Activated CD4-positive, alpha-beta T cell treated with anti-CD3 and anti-CD28 coated beads, Interleukin-2, amount 50 U/mL, for 48 hours (primary cell): Measurements from ENCODE around the gene DNAJB7.
"Not testable (repeated sequence)": the region's sequence is repeated elsewhere in the genome, so short reads cannot be mapped to it uniquely, and the experiment has no call there.

Experiments
- DNase-seq, 2 experiments: peaks; one replicate each; pipeline ENCODE4 v3.0.0-alpha.2; 2020

DNAJB7 gene

DNA sequence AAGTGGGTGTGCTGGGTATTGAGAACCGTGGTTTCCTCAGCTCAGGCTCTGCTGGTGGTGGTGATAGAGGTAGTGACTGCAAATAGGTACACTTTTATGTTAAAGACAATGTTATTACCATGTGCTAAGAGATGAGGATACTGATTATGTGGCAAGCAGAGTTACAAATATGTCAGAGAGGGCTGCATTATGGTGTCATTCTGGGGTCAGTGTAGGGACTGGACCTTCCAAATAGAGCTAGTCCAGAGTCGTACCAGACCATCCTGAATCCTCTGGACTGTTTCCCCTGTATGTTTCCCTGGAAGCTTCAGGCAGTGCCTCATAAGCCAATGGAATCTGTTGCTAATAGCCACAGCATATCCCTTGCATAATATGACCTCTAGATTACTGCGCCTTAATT, at the start of gene DNAJB7:
Gene DNAJB7, minus strand, starts transcription at position 101 of the 400 bp plus-strand sequence. CDS start 119 bp downstream, outside the sequence.
- DNase-seq, result no peak

DNA sequence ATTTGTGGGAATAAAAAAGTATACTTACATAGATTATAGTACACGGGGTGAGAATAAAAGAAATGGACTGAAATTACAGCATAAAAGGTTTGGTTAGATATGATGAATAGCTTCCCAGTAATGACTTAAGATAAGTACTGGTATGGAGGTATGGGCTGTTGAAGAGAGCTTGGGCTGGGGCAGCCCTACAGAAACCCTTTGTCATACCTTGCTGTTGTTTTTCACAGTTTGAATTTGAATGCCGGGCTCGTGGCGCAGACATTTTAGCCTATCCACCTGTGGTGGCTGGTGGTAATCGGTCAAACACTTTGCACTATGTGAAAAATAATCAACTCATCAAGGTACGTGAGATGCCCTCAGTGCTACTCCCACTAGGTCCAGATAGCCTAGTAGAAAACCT, 47.0 kb upstream of the DNAJB7 start:
- no peak for DNase-seq

DNA sequence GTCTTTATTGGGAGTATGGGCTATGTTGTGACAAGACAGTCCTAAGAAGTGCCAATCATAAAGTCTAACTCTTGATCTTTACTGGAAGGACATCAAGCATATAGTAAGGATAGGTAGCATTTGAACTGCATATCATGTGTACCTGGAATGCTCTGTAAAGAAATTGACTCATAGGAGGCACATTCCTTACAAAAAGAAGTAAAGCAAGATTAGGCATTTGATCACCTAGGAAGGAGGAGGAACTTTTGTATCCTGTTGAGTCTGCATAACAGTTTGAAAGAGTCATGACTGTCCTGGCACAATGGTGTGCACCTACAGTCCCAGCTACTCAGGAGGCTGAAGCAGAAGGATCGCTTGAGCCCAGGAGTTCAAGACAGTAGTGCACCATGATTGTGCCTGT, 42.2 kb upstream of the DNAJB7 start:
- DNase-seq, result no peak

DNA sequence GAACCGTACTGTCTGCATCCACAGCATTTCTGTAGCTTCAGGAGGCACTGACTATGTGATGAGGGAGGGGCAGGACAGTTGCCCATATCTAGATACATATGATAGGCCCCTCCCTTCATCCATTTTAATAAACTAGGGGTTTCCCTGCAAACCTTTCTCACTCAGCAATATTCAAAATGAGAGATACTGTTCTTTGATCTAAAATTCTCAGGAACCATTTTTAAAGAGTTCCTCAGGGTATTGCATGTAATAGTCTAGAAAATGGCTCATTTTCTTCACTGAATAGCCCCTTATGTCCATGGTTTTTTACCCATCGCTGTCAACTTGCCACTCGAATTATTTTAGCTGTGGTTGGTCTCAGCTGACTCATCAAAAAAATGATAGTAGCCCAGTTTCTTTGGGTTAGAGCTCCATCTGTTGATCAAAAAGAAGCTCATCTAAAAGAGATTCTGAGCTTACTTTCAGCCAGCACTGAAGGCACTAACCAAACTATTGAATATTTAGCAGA, 37.0 kb upstream of the DNAJB7 start:
- DNase-seq, result peak; percentile 18 to 26

DNA sequence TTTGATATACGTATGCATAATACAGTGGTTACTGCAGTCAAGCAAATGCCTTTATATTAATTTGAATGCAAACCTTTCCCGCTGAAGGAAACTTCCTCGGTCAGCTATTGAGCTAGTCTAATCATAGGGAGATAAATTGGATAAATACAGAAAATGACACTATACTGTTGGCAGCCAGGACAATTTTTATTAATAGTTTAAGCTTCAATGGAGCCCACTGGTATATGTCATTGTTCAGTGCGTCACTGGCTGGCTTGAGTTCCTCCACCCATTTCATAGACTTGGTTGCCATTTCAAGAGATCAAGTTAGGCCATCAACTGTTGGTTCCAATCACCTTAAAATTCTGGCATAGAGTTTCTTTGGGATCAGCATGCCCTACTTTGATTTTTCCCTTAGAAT, 32.5 kb upstream of the DNAJB7 start:
- no peak for DNase-seq

DNA sequence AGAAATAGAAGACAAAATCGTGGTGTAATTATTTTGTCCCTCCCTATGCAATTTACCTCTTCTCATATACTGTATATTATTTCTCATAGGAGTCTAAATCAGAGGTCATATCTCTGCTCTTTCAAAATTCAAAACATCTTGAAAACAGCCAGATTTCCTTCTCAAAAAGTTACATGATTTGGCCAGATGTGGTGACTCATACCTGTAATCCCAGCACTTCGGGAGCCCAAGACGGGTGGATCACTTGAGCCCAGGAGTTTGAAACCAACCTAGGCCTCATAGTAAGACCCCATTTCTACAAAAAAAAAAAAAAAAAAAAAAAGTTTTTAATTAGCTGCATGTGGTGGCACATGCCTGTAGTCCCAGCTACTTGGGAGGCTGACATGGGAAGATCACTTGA, 29.0 kb upstream of the DNAJB7 start:
- DNase-seq, result no peak

DNA sequence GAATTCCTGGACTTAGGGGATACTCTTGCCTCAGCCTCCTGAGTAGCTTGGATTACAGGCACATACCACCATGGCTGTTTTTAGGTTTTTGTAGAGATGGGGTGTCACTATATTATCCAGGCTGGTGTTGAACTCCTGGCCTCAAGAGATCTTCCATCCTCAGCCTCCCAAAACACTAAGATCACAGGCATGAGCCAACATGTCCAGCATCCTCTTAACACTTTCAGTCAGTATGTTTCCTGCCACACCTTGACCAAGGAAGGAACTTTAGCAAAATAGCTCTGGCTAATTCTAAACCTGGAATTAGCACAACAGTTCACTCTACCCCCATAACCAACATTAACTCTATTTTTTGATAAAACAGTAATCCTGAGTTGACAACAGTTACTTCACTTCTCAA, 27.2 kb upstream of the DNAJB7 start:
- no peak for DNase-seq

DNA sequence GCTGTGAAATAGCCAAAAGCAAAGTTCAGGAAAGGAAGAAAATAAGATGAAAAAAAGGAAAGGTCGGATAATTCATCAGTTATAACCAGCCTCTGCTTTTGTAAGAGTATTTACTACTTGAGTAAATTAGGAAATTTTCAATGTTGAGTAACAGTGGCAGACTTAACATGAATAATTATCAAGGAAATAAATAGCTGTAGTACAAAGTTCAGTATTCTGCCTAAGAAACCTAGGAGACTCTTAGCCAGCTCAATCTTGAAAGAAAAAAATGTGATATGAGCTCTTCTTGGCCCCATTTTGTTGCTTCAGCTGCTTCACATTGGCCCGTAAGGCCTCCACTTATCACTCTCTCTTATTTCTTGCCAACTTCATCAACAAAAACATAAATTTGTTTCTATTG, 17.0 kb upstream of the DNAJB7 start:
- no peak for DNase-seq

DNA sequence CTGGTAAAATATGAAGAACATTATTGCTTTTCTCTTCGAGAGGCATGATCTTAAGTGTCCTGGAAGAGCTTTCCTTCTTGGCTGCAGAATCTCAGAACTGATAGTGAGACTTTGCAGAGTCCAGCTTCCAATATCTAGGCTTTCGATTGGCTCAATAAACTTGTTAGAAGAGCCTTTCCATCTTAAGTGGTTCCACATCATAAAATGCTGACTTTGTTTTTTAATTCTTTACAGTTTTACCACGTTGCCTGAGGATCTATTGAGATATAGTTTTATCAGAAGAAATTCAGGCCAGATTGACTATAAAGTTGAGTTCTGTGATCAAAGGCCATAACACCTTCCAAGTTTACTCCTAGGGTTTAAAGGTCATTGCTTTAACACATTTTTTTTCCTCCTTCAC, 15.6 kb upstream of the DNAJB7 start:
- DNase-seq, result no peak

DNA sequence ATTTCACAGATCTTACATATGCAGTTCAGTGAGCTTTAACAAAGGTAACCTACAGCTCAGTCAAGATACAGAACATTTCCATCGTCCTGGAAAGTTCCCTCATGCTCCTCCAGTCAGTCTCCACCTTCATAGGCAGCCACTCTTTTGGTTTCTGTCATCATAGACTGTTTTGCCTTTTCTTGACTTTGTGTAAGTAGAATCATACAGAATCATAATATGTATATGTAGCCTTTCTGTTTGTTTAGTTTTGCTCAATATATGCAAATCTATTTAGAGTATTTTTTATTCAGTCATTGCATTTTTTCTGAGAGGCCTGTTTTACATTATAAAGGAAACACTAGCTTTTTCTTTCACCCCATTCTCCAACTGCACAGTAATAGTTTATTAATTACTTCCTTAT, 15.0 kb upstream of the DNAJB7 start:
- no peak for DNase-seq

DNA sequence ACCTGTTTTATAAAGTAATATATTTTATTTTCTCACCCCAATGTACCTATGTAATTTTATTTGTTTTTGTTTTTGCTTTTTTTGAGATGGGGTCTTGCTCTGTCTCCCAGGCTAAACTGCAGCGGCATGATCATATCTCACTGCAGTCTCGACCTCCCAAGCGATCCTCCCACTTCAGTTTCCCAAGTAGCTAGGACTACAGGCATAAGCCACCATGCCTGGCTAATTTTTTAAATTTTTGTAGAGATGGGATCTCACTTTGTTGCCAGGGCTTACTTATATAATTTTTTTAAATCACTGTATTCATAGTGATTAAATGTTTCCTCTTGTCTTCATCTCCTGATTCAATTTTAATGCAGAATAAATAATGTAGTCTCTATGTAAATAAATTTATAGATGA, 13.2 kb upstream of the DNAJB7 start:
- no peak for DNase-seq

DNA sequence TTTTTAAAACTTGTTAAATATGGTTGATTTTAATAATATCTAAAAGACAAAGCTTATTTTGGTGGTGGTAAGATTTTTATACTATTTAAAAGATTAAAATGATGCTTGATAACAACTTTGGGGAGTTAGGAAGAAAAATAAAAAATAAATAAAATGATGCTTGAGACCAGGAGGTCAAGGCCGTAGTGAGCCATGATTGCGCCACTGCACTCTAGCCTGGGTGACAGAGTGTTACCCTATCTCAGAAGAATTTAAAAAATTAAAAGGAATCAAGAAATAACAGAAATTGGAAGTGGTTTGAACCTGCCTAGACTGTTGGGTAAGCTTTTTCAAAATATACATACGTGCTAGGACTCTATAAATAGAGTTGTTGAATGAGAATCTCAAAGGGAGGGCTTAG, 12.1 kb upstream of the DNAJB7 start:
- no peak for DNase-seq

DNA sequence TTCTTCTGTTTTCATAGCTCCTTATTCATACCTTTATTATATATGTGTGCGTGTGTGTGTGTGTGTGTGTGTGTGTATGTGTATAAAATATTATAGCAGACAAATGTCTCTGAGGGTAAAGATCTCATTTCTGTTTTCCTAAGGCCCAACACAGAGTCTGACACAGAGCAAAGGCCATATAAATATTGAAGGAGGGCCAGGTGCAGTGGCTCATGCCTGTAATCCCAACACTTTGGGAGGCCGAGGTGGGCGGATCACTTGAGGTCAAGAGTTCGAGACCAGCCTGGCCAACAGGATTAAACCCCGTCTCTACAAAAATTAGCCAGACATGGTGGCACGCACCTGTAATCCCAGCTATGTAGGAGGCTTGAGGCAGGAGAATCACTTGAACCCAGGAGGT, 6.5 kb upstream of the DNAJB7 start:
- not testable (repeated sequence) for DNase-seq

DNA sequence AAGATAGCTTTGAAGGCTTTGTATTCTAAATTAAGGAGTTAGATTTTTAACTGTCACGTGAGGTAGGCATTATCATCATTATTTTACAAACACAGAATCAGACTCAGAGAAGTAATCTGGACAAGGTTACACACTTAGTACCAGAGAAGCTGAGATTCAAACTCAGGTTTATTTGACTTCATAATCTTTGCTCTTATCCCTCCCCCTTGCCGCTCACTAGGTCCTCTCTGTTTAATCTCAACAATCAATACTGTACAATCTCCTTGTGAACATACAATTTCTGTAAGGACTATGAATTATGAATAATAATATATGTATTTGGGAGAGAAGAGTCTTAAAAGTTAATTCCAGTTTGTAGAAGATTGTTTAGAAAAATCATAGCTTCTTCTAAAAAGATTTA, 5.2 kb upstream of the DNAJB7 start:
- DNase-seq, result no peak

DNA sequence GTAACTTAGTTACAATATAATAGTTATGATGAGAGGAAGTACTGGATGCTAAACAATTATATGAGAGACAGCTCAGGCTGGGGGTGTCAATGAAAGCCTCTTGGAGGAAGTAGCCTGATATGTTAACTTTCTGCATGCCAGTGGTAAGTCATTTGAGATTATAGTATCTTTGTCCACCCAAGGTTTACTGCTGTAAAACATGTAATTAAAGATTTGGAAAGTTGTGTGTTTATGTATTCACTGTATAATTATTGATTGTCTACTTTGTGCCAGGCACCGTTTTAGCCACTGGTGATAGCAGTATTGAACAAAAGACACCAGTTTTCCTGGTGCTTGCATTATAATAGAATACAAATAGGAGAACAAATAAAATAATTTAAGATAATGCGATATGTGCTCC, 624 bp upstream of the DNAJB7 start:
- DNase-seq, result no peak

DNA sequence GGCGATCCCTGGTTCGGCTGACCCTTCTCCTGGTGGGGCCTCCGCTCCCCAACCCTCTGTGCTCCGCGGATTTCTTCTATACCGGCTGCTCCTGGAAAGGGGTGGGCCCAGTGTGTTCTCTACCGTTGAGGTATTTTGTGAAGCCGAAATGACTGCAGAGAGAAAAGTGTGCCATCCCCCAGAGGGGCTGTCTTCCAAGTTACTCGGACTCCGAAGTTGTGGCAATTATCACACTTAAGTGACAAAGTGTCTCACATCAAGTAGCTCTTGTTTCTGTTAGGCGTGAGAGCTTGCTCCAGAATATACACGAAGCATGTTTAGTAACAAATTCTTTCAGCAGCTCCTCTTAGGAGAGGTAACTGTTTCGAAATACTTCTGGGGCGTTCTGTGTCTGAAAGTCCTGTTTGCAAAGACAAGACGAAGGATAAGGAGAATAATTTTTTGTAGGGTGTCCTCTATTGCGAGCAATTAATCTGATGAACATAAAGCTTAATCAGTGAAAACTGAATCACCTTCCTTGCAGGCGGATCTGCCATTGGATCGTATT, 4.5 kb downstream of the DNAJB7 start:
- DNase-seq, result no peak

DNA sequence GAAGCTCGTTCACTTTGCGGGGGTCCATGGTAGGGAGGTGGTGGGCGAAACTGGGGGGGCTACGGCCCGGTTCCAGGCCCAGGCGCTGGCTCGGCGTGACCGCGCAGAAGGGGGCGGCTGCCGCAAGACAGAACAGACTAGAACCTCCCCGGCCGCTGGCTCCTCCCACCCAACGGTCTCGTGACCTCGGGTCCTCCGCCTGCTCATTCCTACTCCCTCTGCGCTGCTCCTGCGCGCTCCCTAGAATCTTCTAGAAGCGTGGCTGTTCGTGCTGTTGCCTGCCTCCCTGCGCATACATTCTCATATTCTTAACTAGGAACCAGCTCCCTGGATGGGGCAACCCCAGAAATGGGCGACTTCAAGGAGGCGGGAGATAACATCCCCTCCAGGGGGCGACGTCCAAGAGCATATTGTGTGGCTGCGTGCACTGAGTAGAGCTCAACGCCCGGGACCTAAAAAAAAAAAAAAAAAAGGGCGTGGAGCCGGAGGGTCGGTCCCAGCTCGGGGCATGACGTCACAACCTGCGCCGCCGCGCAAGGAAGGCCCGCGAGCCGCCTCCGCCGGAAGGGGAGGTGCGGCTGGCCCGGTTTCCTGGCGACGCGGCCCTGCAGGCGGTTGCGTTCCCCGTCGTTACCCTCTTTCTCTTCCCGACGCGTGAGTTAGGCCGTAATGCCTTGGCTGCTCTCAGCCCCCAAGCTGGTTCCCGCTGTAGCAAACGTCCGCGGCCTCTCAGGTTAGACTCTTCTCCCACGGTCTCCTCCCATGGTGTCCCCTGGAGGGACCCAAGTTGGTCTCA, 5.2 kb downstream of the DNAJB7 start, which contains the start of the genes ST13 and XPNPEP3:
Gene ST13, minus strand, starts transcription at position 127 of the 796 bp plus-strand sequence. Its CDS starts 99 bp downstream, at position 28.
Gene XPNPEP3, plus strand, starts transcription at position 636 of the 796 bp plus-strand sequence. Its CDS starts 34 bp downstream, at position 670.
- DNase-seq, result peak; percentile 98 to 99

DNA sequence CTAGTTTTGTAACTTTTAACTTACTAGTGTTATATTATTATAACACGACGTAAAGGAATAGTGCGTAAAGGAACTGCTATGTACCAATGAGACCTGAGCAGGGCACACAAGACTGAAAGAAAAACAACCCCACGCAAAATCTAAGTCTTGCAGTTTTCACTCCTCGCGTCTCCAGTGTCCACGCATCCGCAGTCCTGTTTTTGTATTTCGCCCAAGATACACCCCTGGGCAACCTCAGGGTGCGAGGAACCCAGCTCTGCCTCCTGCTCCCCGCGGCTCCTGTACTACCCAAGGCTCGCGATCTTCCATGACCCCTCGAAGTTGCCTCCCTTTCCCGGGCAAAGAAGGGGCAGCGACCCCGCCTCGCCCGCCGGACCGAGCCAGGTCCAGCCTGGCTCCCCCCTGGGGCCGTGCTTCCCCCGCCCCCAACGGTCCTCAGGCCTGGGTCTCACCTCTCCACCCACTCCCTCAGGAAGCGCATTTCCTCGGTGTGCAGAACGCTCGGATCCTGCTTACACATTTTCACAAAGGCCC, 5.9 kb downstream of the DNAJB7 start:
- peak in 1 of 2 experiments; percentile 35 for DNase-seq

DNA sequence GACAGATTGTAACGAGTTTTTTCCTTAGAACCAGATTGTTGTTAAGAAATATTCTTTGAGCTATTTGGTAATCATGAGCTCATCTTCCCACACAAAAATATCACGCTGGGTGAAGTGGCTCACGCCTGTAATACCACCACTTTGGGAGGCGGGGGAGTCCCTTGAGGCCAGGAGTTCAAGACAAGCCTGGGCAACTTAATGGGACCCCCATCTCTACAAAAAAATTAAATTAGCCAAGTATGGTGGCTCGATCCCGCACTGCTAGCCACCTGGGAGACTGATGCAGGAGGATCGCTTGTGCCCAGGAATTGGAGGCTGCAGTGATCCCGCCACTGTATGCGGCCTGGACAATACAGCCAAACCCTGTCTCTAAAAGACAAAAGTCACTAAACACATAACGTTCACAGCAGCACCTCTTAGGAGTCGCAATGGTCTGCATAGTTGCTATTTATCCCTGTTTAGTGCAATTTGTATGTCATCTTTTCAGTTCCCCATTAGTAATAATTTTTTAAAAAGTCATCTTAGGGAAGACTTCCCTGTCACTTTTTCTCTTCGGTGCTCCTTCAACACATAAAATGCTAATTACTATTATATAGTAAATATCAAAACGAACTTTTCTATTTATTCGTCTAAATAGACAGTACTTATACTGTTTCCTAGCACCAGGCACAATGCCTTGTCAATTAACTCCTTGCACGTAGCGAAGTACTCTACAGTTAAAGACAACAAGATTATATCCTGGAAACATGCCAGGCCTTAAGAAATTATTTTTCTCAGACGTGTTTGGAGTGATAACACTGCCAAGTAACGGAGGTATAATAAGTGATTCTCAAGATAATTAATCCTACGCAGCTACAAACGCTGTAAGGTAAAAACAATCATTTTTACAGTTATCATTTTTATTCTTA, 6.6 kb downstream of the DNAJB7 start:
- DNase-seq, result peak; percentile 4 to 16

DNA sequence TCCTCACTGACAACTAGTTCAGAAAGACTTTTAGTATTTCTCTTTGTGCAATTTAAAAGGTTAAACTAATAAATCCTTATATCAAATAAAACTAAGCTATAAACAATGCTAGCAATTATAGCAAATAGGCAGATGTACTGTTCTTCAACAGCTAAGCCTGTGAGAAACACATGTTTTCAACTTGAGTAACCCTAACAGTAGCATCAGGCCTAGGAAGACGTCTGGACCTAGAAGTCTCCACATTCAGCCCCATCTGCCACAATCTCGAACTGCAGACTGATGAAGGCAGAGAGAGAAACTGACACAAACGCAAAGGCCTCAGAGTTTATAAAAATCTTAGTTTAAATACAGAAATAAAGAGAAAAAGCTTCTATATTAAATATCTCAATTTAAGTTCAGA, 8.0 kb downstream of the DNAJB7 start:
- DNase-seq, result no peak

DNA sequence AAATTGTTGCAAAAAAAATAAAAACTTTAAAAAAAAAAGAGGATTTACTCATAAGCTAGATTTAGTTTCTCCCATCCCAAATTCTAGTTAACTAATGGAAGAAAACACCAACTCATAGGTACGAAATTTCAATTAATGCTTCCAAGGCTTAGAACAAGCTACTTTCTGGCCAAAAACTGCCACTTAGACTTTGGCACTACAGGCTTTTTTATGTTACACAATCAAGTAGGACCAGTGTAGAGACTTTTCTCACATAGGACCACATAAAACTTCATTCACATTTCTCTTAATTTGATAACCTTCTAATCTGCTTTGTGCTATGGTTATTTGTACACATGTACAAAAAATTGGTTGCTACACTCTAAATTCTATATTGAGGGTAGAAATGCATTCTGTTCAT, 8.6 kb downstream of the DNAJB7 start:
- no peak for DNase-seq

DNA sequence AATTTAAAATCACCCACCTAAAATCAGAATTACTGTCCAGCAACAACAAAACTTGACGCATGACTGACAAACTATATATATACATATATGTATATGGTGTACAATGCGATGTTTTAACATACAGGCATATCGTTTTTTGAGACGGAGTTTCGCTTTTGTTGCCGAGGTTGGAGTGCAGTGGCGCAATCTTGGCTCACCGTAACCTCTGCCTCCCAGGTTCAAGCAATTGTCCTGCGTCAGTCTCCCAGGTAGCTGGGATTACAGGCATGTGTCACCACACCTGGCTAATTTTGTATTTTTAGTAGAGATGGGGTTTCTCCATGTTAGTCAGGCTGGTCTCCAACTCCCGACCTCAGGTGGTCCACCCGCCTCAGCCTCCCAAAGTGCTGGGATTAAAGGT, 16.1 kb downstream of the DNAJB7 start:
- not testable (repeated sequence) for DNase-seq

DNA sequence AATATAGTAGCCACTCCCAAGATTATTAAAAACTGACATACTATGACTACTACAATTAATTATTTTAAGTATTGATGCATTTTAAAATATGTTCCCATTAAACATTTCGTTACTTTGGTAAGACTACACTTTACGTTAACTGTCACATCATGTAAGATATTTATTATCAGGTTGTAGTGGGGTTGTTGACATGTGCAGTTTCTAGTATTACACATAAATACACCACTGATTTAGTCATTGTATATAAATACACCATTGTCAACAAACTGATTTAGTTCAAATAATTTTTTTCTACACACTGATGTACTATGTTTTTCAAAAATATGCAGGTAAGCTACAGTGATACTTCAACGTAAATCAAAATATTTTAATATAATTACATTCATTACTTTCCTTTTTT, 17.0 kb downstream of the DNAJB7 start:
- DNase-seq, result no peak
